Thymus (tissue), 11 donors: ENCODE measurements around the gene BMPR1B. TPM values are rescaled to one million over a fixed set of nuclear protein-coding genes. Genes with fewer than 3 reads are reported as not detected.
A peak's percentile ranks its signal among the peaks of the same experiment; 100 is the strongest.

Source experiments
- DNase-seq, 9 donors: peaks; one replicate each; pipeline ENCODE4 v3.0.0-alpha.2; 2013; ENCODE audit warnings: low spot score in 9 of 9, low read depth in 6 of 9, missing footprints in 1 of 9
- H3K27ac ChIP-seq, 2 donors: one replicate each; pipeline ENCODE4 v1.5.1; 2013; ENCODE audit warnings: control low read depth in 1 of 2, low read depth in 1 of 2, low read length in 1 of 2, mild to moderate bottlenecking in 1 of 2, moderate library complexity in 1 of 2
- H3K27me3 ChIP-seq, 2 donors: one replicate each; pipeline ENCODE4 v1.5.1; 2013; ENCODE audit warnings: low read length in 1 of 2; ENCODE audit not compliant: control insufficient read depth in 2 of 2, insufficient read depth in 1 of 2
- H3K36me3 ChIP-seq, 2 donors: one replicate each; pipeline ENCODE4 v1.5.1; 2013; ENCODE audit warnings: low read length in 1 of 2, mild to moderate bottlenecking in 1 of 2, moderate library complexity in 1 of 2; ENCODE audit not compliant: control insufficient read depth in 2 of 2, insufficient read depth in 2 of 2
- H3K4me1 ChIP-seq, 2 donors: one replicate each; pipeline ENCODE4 v1.5.1; 2013; ENCODE audit warnings: low read length in 2 of 2; ENCODE audit not compliant: control insufficient read depth in 2 of 2, insufficient read depth in 2 of 2
- H3K4me3 ChIP-seq, 2 donors: one replicate each; pipeline ENCODE4 v1.5.1; 2013; ENCODE audit warnings: low read length in 2 of 2, control low read depth in 1 of 2, mild to moderate bottlenecking in 1 of 2
- H3K9me3 ChIP-seq, 2 donors: one replicate each; pipeline ENCODE4 v1.5.1; 2013; ENCODE audit warnings: low read length in 1 of 2, mild to moderate bottlenecking in 1 of 2; ENCODE audit not compliant: control insufficient read depth in 2 of 2, insufficient read depth in 1 of 2
- WGBS: extraction: QIAGEN DNeasy Blood & Tissue Kit; methylation state at CpG from one replicate; pipeline ENCODE4 v1.1.7; 2013; 5-methylcytosine and 5-hydroxymethylcytosine counted together
- polyA plus RNA-seq: library from polyadenylated mRNA; stranded (reverse); fragments of 200-250 nt; gene quantifications from one replicate; pipeline ENCODE4 v1.2.3, GENCODE V29; 2013
- total RNA-seq: library from RNA; stranded (reverse); fragments of 120-200 nt; gene quantifications from one replicate; pipeline ENCODE4 v1.2.4, GENCODE V29; 2013
- donor health status: healthy.

BMPR1B gene
- total and polyA plus RNA-seq, 2 donors, result 2.2 to 12.5 TPM

- Histone ChIP-seq H3K4me1 (no peaks in the 10 kb centered on the region), H3K4me3 (no peak overlapping the region), H3K27me3 (no peaks in the 10 kb centered on the region), H3K9me3 (no peaks in the 10 kb centered on the region), H3K27ac (no peak overlapping the region), H3K36me3 (no peaks in the 10 kb centered on the region)
- 95% methylated on average over 1 of the region's 1 CpG for WGBS
- DNase-seq, result no peak
These were observed 315.9 kb downstream of the BMPR1B start for GRCh38 chr4:95073646-95074045.

- WGBS, result 93% methylated on average over 1 of the region's 1 CpG
- Histone ChIP-seq H3K27ac (no peak overlapping the region), H3K36me3 (no peaks in the 10 kb centered on the region), H3K27me3 (no peaks in the 10 kb centered on the region), H3K9me3 (no peaks in the 10 kb centered on the region), H3K4me1 (peaks cover 0 to 2% of the 10 kb centered on the region in 2 donors), H3K4me3 (no peak overlapping the region)
- no peak for DNase-seq
These were observed 320.1 kb downstream of the BMPR1B start for GRCh38 chr4:95077864-95078263.

GRCh38 chr4:95080969-95081368, 323.2 kb downstream of the BMPR1B start:
- Histone ChIP-seq H3K4me1 (peaks cover 6 to 15% of the 10 kb centered on the region in 2 donors), H3K27ac (no peak overlapping the region), H3K36me3 (no peaks in the 10 kb centered on the region), H3K4me3 (no peak overlapping the region), H3K27me3 (no peaks in the 10 kb centered on the region), H3K9me3 (no peaks in the 10 kb centered on the region)
- peak in 1 of 9 donors; percentile 34 for DNase-seq
- WGBS, result 62% methylated on average over 3 of the region's 3 CpGs

GRCh38 chr4:95084584-95084983, 326.8 kb downstream of the BMPR1B start:
- no peak for DNase-seq
- H3K9me3 ChIP-seq, result no peaks in the 10 kb centered on the region
- no peaks in the 10 kb centered on the region for H3K27me3 ChIP-seq
- H3K36me3 ChIP-seq, result no peaks in the 10 kb centered on the region
- peaks cover 19 to 30% of the 10 kb centered on the region in 2 donors for H3K4me1 ChIP-seq
- no peak overlapping the region for H3K4me3 ChIP-seq
- WGBS, result 68% methylated on average over 3 of the region's 3 CpGs
- peak overlapping the region; percentile 58 to 92 for H3K27ac ChIP-seq

GRCh38 chr4:95085124-95085833, 327.5 kb downstream of the BMPR1B start:
- peak in 8 of 9 donors; percentile 47 to 86 (median 70) for DNase-seq
- WGBS, result 17% methylated on average over 7 of the region's 7 CpGs

GRCh38 chr4:95086551-95086950, 328.8 kb downstream of the BMPR1B start:
- 9% methylated on average over 1 of the region's 1 CpG for WGBS
- Histone ChIP-seq H3K9me3 (no peaks in the 10 kb centered on the region), H3K4me1 (peaks cover 22 to 33% of the 10 kb centered on the region in 2 donors), H3K36me3 (no peaks in the 10 kb centered on the region), H3K27me3 (no peaks in the 10 kb centered on the region), H3K27ac (peak overlapping the region; percentile 11 to 92), H3K4me3 (peak overlapping the region in 1 of 2 donors; percentile 3)
- DNase-seq, result peak in 1 of 9 donors; percentile 59

More at GRCh38 chr4:95085124-95085833, 327.5 kb downstream of the BMPR1B start:
- H3K36me3 ChIP-seq, result no peaks in the 10 kb centered on the region
- H3K27ac ChIP-seq, result peak overlapping the region; percentile 77 to 92
- H3K27me3 ChIP-seq, result no peaks in the 10 kb centered on the region
- H3K9me3 ChIP-seq, result no peaks in the 10 kb centered on the region
- peak overlapping the region; percentile 21 to 40 for H3K4me3 ChIP-seq
- peaks cover 19 to 30% of the 10 kb centered on the region in 2 donors for H3K4me1 ChIP-seq

GRCh38 chr4:95087657-95088455, 330.1 kb downstream of the BMPR1B start:
- Histone ChIP-seq H3K36me3 (no peaks in the 10 kb centered on the region), H3K27me3 (no peaks in the 10 kb centered on the region), H3K9me3 (no peaks in the 10 kb centered on the region), H3K27ac (peak overlapping the region in 1 of 2 donors; percentile 92), H3K4me1 (peaks cover 23 to 35% of the 10 kb centered on the region in 2 donors), H3K4me3 (no peak overlapping the region)
- peak in 1 of 9 donors; percentile 45 for DNase-seq
- 54% methylated on average over 2 of the region's 2 CpGs for WGBS

- Histone ChIP-seq H3K4me3 (peak overlapping the region; percentile 47), H3K27ac (peak overlapping the region in 1 of 2 donors; percentile 85), H3K27me3 (no peaks in the 10 kb centered on the region), H3K9me3 (no peaks in the 10 kb centered on the region), H3K36me3 (no peaks in the 10 kb centered on the region), H3K4me1 (peaks cover 19 to 25% of the 10 kb centered on the region in 2 donors)
- WGBS, result 7% methylated on average over 3 of the region's 3 CpGs
- DNase-seq, result peak in 5 of 9 donors; percentile 54 to 81 (median 56)
These were observed 333.5 kb downstream of the BMPR1B start for GRCh38 chr4:95091272-95091671.

GRCh38 chr4:95092766-95093165, 335.0 kb downstream of the BMPR1B start:
- WGBS, result 33% methylated on average over 3 of the region's 3 CpGs

More at GRCh38 chr4:95092766-95093165, 335.0 kb downstream of the BMPR1B start:
- H3K4me1 ChIP-seq, result peaks cover 11 to 17% of the 10 kb centered on the region in 2 donors
- peak in 1 of 9 donors; percentile 73 for DNase-seq
- H3K36me3 ChIP-seq, result no peaks in the 10 kb centered on the region
- peak overlapping the region; percentile 47 to 48 for H3K4me3 ChIP-seq
- H3K9me3 ChIP-seq, result no peaks in the 10 kb centered on the region
- no peaks in the 10 kb centered on the region for H3K27me3 ChIP-seq
- H3K27ac ChIP-seq, result peak overlapping the region in 1 of 2 donors; percentile 85
